GM23248 (cell line): ENCODE measurements around the gene TENM3. TPM values are rescaled to one million over a fixed set of nuclear protein-coding genes. Genes with fewer than 3 reads are reported as not detected.
A peak's percentile ranks its signal among the peaks of the same experiment; 100 is the strongest.

Source experiments
- DNase-seq: peaks from one replicate; pipeline ENCODE4 v3.0.0-alpha.2; 2015
- H2AFZ ChIP-seq: fragments of 200-600 bp; sonication (generic); 2 replicates; pipeline ENCODE4 v1.6.1; 2016; ENCODE audit warnings: antibody characterized with exemption
- H3F3A ChIP-seq: fragments of 200-600 bp; sonication (generic); 2 replicates; pipeline ENCODE4 v1.6.1; 2016; ENCODE audit warnings: mild to moderate bottlenecking, antibody characterized with exemption, mixed run types; ENCODE audit not compliant: insufficient read depth
- H3K27ac ChIP-seq: fragments of 200-600 bp; sonication (generic); 2 replicates; pipeline ENCODE4 v1.5.1; 2016; ENCODE audit warnings: mild to moderate bottlenecking
- H3K27me3 ChIP-seq: fragments of 200-600 bp; sonication (generic); replicated peaks from 2 replicates; pipeline ENCODE4 v1.6.1; 2016; ENCODE audit warnings: mild to moderate bottlenecking; ENCODE audit not compliant: insufficient read depth
- H3K36me3 ChIP-seq: fragments of 200-600 bp; sonication (generic); 2 replicates; pipeline ENCODE4 v1.6.1; 2016; ENCODE audit warnings: low read depth, mild to moderate bottlenecking
- H3K4me1 ChIP-seq: fragments of 200-600 bp; sonication (generic); 2 replicates; pipeline ENCODE4 v1.6.1; 2016; ENCODE audit warnings: mild to moderate bottlenecking; ENCODE audit not compliant: insufficient read depth
- H3K4me2 ChIP-seq: fragments of 200-600 bp; sonication (generic); one replicate; pipeline ENCODE4 v1.6.1; 2016; ENCODE audit warnings: mild to moderate bottlenecking; ENCODE audit not compliant: unreplicated experiment
- H3K4me3 ChIP-seq: fragments of 200-600 bp; sonication (generic); 2 replicates; pipeline ENCODE4 v1.5.1; 2016; ENCODE audit warnings: mild to moderate bottlenecking
- H3K79me2 ChIP-seq: fragments of 200-600 bp; sonication (generic); 2 replicates; pipeline ENCODE4 v1.6.1; 2016; ENCODE audit warnings: mild to moderate bottlenecking; ENCODE audit not compliant: insufficient read depth
- H3K9ac ChIP-seq: fragments of 200-600 bp; sonication (generic); 2 replicates; pipeline ENCODE4 v1.6.1; 2016; ENCODE audit warnings: mild to moderate bottlenecking
- H3K9me2 ChIP-seq: fragments of 200-600 bp; sonication (generic); 2 replicates; pipeline ENCODE4 v1.6.1; 2016; ENCODE audit warnings: mixed run types, mild to moderate bottlenecking, moderate library complexity; ENCODE audit not compliant: insufficient read depth
- H3K9me3 ChIP-seq: fragments of 200-600 bp; sonication (generic); one replicate; pipeline ENCODE4 v1.6.1; 2017; ENCODE audit warnings: low read depth
- H4K20me1 ChIP-seq: fragments of 200-600 bp; sonication (generic); 2 replicates; pipeline ENCODE4 v1.6.0; 2016; ENCODE audit not compliant: insufficient read depth
- EZH2 ChIP-seq: fragments of 200-600 bp; sonication (generic); IDR thresholded peaks from 2 replicates; pipeline ENCODE4 v1.6.1; 2018; ENCODE audit warnings: antibody characterized with exemption, mild to moderate bottlenecking; ENCODE audit not compliant: insufficient read depth, poor library complexity, severe bottlenecking
- EZH2phosphoT487 ChIP-seq: fragments of 200-600 bp; sonication (generic); IDR thresholded peaks from 2 replicates; pipeline ENCODE4 v1.6.1; 2018; ENCODE audit warnings: antibody characterized with exemption, moderate library complexity, mild to moderate bottlenecking, low read depth; ENCODE audit not compliant: insufficient read depth
- WGBS, 2 experiments: methylation state at CpG; one replicate each; pipeline ENCODE4 v1.1.6; 2015 to 2017; ENCODE audit warnings: low lambda C conversion rate in 2 of 2, low coverage in 1 of 2; ENCODE audit errors: missing lambda C conversion rate in 2 of 2; 5-methylcytosine and 5-hydroxymethylcytosine counted together
- in situ Hi-C: fragments of 300-500 bp; cut with MboI; formaldehyde crosslinking; loops from 2 replicates; pipeline ENCODE4 v1.15.0; 2020
- polyA plus RNA-seq: library from polyadenylated mRNA; unstranded; fragments of >200 nt; fragmentation: Nextera tagmentation; extraction: Ambion mirVana; gene quantifications from 2 replicates; pipeline ENCODE4 v1.2.1, GENCODE V29; 2016
- total RNA-seq: library from RNA; depleted of rRNA; stranded (reverse); fragments of >200 nt; shearing (Covaris generic); gene quantifications from 2 replicates; pipeline ENCODE4 v1.2.3, GENCODE V29; 2014

TENM3 gene
- total and polyA plus RNA-seq, 2 experiments from 2014 or later = 0.83 to 8.1 TPM

DNA sequence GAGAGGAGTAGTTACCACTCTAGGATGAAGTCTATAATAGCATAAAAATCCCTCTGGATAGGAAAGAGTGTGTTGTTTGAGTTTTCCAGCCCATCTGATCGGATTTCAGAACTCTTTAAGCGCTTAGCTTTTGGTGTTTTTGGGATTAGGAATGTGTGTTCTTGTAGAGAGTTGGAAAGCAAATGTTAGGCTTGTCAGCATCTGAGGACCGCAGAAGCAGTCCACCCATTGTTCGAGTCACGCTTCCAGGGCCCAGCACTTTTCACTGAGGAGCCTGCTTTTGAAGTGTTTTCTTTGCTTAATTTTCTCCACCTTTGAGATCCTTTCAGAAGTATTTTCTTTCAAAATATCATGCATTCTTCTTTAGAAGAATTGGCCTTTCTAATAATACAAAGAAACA, 306.2 kb downstream of the TENM3 start:
- Histone ChIP-seq H3F3A (no peaks in the 10 kb centered on the region), H3K9me3 (no peaks in the 10 kb centered on the region), H3K9ac (no peak overlapping the region), H3K36me3 (no peaks in the 10 kb centered on the region), H3K27ac (no peak overlapping the region), H3K4me3 (no peak overlapping the region), H3K79me2 (no peaks in the 10 kb centered on the region), H4K20me1 (no peaks in the 10 kb centered on the region), H3K4me2 (no peak overlapping the region), H3K27me3 (no peaks in the 10 kb centered on the region), H3K4me1 (no peaks in the 10 kb centered on the region), H2AFZ (no peak overlapping the region), H3K9me2 (no peaks in the 10 kb centered on the region)
- no peak for DNase-seq
- 42 to 53% methylated on average over 5 of the region's 5 CpGs for WGBS, 2 experiments
- TF ChIP-seq EZH2 (no peak), EZH2phosphoT487 (no peak)
- in situ Hi-C loops = no loop called here

DNA sequence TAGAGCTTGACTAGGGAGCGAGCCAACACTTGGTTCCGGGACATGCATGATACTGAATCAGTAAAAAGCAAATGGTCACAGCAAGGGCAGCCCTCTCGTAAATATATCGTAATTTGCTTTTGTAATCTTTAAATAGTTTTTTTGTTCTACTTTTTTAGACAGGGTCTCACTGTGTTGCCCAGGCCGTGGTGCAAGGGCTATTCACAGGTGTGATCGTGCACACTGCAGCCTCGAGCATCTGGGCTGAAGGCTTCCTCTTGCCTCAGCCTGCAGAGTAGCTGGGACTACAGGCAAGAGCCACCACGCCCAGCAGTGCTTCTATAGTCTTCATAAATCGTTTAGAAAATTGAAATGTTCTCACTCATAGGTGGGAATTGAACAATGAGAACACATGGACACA, 309.7 kb downstream of the TENM3 start:
- no peak for DNase-seq
- H2AFZ ChIP-seq = no peak overlapping the region
- no peaks in the 10 kb centered on the region for H3K9me3 ChIP-seq
- no peaks in the 10 kb centered on the region for H3F3A ChIP-seq
- no peaks in the 10 kb centered on the region for H3K4me1 ChIP-seq
- TF ChIP-seq EZH2 (no peak), EZH2phosphoT487 (no peak)
- no peak overlapping the region for H3K27ac ChIP-seq
- H3K9me2 ChIP-seq = no peaks in the 10 kb centered on the region
- H3K9ac ChIP-seq = no peak overlapping the region
- WGBS, 2 experiments = 44 to 45% methylated on average over 9 of the region's 9 CpGs
- no peaks in the 10 kb centered on the region for H4K20me1 ChIP-seq
- H3K79me2 ChIP-seq = no peaks in the 10 kb centered on the region
- H3K4me2 ChIP-seq = no peak overlapping the region
- H3K4me3 ChIP-seq = no peak overlapping the region
- H3K27me3 ChIP-seq = no peaks in the 10 kb centered on the region
- no peaks in the 10 kb centered on the region for H3K36me3 ChIP-seq
- in situ Hi-C loops = no loop called here

DNA sequence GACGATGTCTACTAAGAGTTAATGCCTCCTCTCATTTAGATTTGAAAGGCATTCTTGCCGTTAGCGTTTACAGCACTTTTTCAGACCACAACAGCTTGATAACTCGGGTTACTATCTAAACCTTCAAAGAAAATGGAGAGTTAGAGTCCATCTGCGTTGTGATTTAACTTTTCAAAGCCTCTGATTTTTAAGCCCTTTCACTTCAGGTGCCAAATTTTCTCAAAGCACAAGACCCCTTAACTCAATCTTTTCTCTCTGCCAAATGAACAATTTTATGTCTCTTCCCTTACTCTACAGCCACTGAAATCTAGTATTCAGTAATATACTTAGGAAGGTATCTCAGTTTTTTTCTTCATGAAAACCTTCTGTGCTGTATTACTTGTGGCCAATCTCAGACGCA, 310.5 kb downstream of the TENM3 start:
- H3K79me2 ChIP-seq = no peaks in the 10 kb centered on the region
- DNase-seq = no peak
- in situ Hi-C loops = no loop called here
- H3F3A ChIP-seq = no peaks in the 10 kb centered on the region
- H2AFZ ChIP-seq = no peak overlapping the region
- 26 to 39% methylated on average over 6 of the region's 6 CpGs for WGBS, 2 experiments
- H3K27ac ChIP-seq = no peak overlapping the region
- no peak overlapping the region for H3K4me2 ChIP-seq
- no peaks in the 10 kb centered on the region for H4K20me1 ChIP-seq
- H3K9ac ChIP-seq = no peak overlapping the region
- H3K4me1 ChIP-seq = no peaks in the 10 kb centered on the region
- H3K4me3 ChIP-seq = no peak overlapping the region
- TF ChIP-seq EZH2phosphoT487 (no peak), EZH2 (no peak)
- no peaks in the 10 kb centered on the region for H3K9me2 ChIP-seq
- no peaks in the 10 kb centered on the region for H3K9me3 ChIP-seq
- H3K27me3 ChIP-seq = no peaks in the 10 kb centered on the region
- no peaks in the 10 kb centered on the region for H3K36me3 ChIP-seq

DNA sequence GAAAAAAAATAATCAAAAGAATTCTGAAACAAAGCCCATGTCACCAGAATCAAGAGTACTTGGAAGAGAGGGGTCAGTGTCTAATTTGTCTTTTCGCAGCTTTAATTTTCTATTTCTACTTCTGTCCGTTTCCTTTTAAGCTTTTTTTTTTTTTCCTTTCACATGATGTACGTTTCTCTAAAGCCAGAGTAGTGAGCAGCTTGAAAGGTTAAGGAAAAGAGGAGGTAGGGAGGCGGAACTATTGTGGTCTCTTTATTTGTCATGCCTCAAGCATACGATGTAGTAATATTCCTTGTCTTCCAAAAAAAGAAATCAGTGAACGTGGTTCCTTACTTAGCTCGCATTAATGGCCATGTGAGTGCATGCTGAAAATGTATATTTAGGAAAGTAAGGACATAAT, 311.5 kb downstream of the TENM3 start:
- TF ChIP-seq EZH2 = no peak
- DNase-seq = no peak
- no peak overlapping the region for H3K9ac ChIP-seq
- H3F3A ChIP-seq = no peaks in the 10 kb centered on the region
- H3K27ac ChIP-seq = no peak overlapping the region
- no peaks in the 10 kb centered on the region for H3K9me2 ChIP-seq
- in situ Hi-C loops = no loop called here
- H3K27me3 ChIP-seq = no peaks in the 10 kb centered on the region
- H3K4me2 ChIP-seq = no peak overlapping the region
- no peaks in the 10 kb centered on the region for H3K36me3 ChIP-seq
- WGBS, 2 experiments = 46% methylated on average over 7 of the region's 7 CpGs
- H3K4me1 ChIP-seq = no peaks in the 10 kb centered on the region
- no peak overlapping the region for H3K4me3 ChIP-seq
- H4K20me1 ChIP-seq = no peaks in the 10 kb centered on the region
- no peaks in the 10 kb centered on the region for H3K9me3 ChIP-seq
- H3K79me2 ChIP-seq = no peaks in the 10 kb centered on the region
- no peak overlapping the region for H2AFZ ChIP-seq

DNA sequence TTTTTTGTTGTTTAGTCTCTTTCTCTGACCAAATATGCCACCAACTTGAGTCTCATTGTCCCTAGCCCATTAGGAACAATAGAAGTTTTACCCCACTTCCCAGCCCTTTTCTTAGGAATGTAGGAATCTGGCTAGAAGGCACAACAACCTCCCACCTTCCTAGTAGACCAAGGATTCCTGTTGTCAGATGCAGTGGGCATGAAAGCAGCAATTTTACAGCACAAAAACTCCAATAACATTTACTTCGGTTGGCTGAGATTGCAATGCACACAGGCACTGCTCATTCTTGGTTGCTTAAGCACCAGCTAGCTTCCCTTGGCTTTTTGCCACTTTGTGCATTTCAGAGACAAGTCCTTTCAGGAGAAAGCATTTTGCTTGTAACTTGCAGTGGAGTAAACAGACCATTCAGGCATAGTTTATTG, 312.8 kb downstream of the TENM3 start:
- in situ Hi-C loops = no loop called here
- H3K9ac ChIP-seq = no peak overlapping the region
- H3K79me2 ChIP-seq = no peaks in the 10 kb centered on the region
- no peak overlapping the region for H3K27ac ChIP-seq
- H3K9me2 ChIP-seq = no peaks in the 10 kb centered on the region
- no peaks in the 10 kb centered on the region for H3K9me3 ChIP-seq
- H3K36me3 ChIP-seq = no peaks in the 10 kb centered on the region
- DNase-seq = peak; percentile 50
- no peaks in the 10 kb centered on the region for H3F3A ChIP-seq
- no peak overlapping the region for H3K4me2 ChIP-seq
- no peaks in the 10 kb centered on the region for H3K4me1 ChIP-seq
- 21 to 48% methylated on average over 1 of the region's 1 CpG for WGBS, 2 experiments
- no peak overlapping the region for H2AFZ ChIP-seq
- H3K4me3 ChIP-seq = no peak overlapping the region
- no peak for TF ChIP-seq EZH2phosphoT487
- no peak for TF ChIP-seq EZH2
- no peaks in the 10 kb centered on the region for H3K27me3 ChIP-seq
- H4K20me1 ChIP-seq = no peaks in the 10 kb centered on the region
